ENCODE measurements around the gene PIWIL1. TPM values are rescaled to one million over a fixed set of nuclear protein-coding genes. Genes with fewer than 3 reads are reported as not detected.

Gene PIWIL1
- total RNA-seq, 4 donors from 2014 or later, result not detected

GRCh38 chr12:130364578-130364977 lies 26.9 kb downstream of the PIWIL1 start:
- Histone ChIP-seq H3K9me3 (no peaks in the 10 kb centered on the region), H3K4me3 (no peak overlapping the region), H3K27ac (no peak overlapping the region), H3K4me1 (no peaks in the 10 kb centered on the region), H3K27me3 (peaks cover 37% of the 10 kb centered on the region), H3K36me3 (no peaks in the 10 kb centered on the region)
- ATAC-seq, result no peak
- TF ChIP-seq POLR2A (IDR thresholded peaks at IDR 0.05), result no peak
- TF ChIP-seq EP300 (IDR thresholded peaks at IDR 0.05), result no peak
- TF ChIP-seq POLR2AphosphoS5 (IDR thresholded peaks at IDR 0.05), result no peak
- TF ChIP-seq, protein P1, sequence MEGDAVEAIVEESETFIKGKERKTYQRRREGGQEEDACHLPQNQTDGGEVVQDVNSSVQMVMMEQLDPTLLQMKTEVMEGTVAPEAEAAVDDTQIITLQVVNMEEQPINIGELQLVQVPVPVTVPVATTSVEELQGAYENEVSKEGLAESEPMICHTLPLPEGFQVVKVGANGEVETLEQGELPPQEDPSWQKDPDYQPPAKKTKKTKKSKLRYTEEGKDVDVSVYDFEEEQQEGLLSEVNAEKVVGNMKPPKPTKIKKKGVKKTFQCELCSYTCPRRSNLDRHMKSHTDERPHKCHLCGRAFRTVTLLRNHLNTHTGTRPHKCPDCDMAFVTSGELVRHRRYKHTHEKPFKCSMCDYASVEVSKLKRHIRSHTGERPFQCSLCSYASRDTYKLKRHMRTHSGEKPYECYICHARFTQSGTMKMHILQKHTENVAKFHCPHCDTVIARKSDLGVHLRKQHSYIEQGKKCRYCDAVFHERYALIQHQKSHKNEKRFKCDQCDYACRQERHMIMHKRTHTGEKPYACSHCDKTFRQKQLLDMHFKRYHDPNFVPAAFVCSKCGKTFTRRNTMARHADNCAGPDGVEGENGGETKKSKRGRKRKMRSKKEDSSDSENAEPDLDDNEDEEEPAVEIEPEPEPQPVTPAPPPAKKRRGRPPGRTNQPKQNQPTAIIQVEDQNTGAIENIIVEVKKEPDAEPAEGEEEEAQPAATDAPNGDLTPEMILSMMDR (IDR thresholded peaks at IDR 0.05), result no peak
- 62 to 71% methylated on average over 2 of the region's 2 CpGs for WGBS, 2 donors (ENCODE audit: low coverage in 1 of 2)

- Histone ChIP-seq H3K36me3 (no peaks in the 10 kb centered on the region), H3K4me3 (no peak overlapping the region), H3K9me3 (no peaks in the 10 kb centered on the region), H3K4me1 (no peaks in the 10 kb centered on the region), H3K27me3 (peaks cover 33% of the 10 kb centered on the region), H3K27ac (no peak overlapping the region)
- WGBS, 2 donors (ENCODE audit: low coverage in 1 of 2), result 24 to 44% methylated on average over 7 of the region's 7 CpGs
- no peak for ATAC-seq
- TF ChIP-seq POLR2AphosphoS5 (IDR thresholded peaks at IDR 0.05) (no peak), POLR2A (IDR thresholded peaks at IDR 0.05) (no peak), EP300 (IDR thresholded peaks at IDR 0.05) (no peak)
- TF ChIP-seq, protein P1 (IDR thresholded peaks at IDR 0.05), result no peak
These were observed 28.5 kb downstream of the PIWIL1 start for GRCh38 chr12:130366159-130366558.

DNA sequence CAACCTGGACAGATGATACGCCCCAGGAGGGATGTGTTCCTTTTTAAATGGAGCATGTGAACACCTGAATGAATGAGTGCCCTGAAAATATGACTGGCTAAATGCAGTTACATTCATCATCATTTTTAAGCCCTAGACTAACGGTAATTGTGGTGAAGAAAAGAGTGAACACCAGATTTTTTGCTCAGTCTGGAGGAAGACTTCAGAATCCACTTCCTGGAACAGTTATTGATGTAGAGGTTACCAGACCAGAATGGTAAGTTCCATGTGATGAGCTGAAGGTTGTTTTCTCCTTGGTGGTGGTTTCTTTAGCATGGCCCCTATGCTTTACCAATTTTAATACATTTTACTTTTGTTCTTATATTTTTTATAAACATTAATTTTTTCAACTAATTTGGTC lies 29.3 kb downstream of the PIWIL1 start:
- H3K27me3 ChIP-seq, result peaks cover 38% of the 10 kb centered on the region
- TF ChIP-seq, protein P1 (IDR thresholded peaks at IDR 0.05), result no peak
- TF ChIP-seq POLR2A (IDR thresholded peaks at IDR 0.05) (no peak), POLR2AphosphoS5 (IDR thresholded peaks at IDR 0.05) (no peak), EP300 (IDR thresholded peaks at IDR 0.05) (no peak)
- no peaks in the 10 kb centered on the region for H3K36me3 ChIP-seq
- no peak for ATAC-seq
- H3K4me3 ChIP-seq, result no peak overlapping the region
- H3K4me1 ChIP-seq, result no peaks in the 10 kb centered on the region
- no peak overlapping the region for H3K27ac ChIP-seq
- H3K9me3 ChIP-seq, result no peaks in the 10 kb centered on the region
- WGBS, 2 donors (ENCODE audit: low coverage in 1 of 2), result 54 to 68% methylated on average over 2 of the region's 2 CpGs

DNA sequence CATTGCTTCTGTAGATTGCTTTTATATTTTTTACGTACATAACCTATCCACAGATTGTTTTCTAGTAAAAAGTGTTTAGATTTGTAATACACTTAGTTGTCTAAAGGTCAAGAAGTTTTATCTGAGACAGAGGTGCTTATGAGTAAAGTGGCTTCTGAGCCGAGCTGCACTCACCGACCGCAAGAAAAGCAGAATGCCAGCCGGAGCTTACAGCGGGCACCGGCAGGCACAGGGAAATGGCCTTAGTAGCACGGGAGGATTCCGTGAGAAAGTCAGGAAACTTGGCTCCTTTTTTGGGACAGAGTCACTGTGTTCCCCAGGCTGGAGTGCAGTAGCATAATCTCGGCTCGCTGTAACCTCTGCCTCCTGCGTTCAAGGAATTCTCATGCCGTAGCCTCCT lies 29.8 kb downstream of the PIWIL1 start:
- H3K27me3 ChIP-seq, result peaks cover 41% of the 10 kb centered on the region
- TF ChIP-seq POLR2A (IDR thresholded peaks at IDR 0.05) (no peak), EP300 (IDR thresholded peaks at IDR 0.05) (no peak), POLR2AphosphoS5 (IDR thresholded peaks at IDR 0.05) (no peak)
- TF ChIP-seq, protein P1 (IDR thresholded peaks at IDR 0.05), result no peak
- H3K4me3 ChIP-seq, result no peak overlapping the region
- no peak overlapping the region for H3K27ac ChIP-seq
- WGBS, 2 donors (ENCODE audit: low coverage in 1 of 2), result 74 to 94% methylated on average over 5 to 7 of the region's 13 CpGs
- no peaks in the 10 kb centered on the region for H3K4me1 ChIP-seq
- no peak for ATAC-seq
- no peaks in the 10 kb centered on the region for H3K9me3 ChIP-seq
- no peaks in the 10 kb centered on the region for H3K36me3 ChIP-seq

DNA sequence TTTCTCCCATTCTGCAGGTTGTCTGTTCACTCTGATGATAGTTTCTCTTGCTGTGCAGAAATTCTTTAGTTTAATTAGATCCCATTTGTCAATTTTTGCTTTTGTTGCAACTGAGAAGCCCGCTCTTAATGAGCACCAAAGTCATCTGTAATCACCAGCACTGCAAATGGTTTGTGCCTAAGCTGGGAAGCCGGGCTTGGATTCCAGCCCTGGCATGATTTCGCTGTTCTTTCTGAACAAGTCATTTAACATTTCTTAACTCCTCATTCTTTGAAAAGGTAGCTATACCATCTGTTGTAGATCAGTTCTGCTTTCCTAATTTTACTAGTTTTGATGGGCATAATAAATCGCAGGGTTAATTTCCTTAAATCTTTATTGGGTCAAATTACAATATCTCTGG lies 32.1 kb downstream of the PIWIL1 start:
- TF ChIP-seq POLR2A (IDR thresholded peaks at IDR 0.05), result no peak
- TF ChIP-seq POLR2AphosphoS5 (IDR thresholded peaks at IDR 0.05), result no peak
- H3K9me3 ChIP-seq, result no peaks in the 10 kb centered on the region
- no peak for ATAC-seq
- H3K36me3 ChIP-seq, result no peaks in the 10 kb centered on the region
- no peaks in the 10 kb centered on the region for H3K4me1 ChIP-seq
- WGBS, 2 donors (ENCODE audit: low coverage in 1 of 2), result 60 to 69% methylated on average over 4 of the region's 4 CpGs
- peaks cover 53% of the 10 kb centered on the region for H3K27me3 ChIP-seq
- no peak overlapping the region for H3K4me3 ChIP-seq
- H3K27ac ChIP-seq, result no peak overlapping the region

All from gastroesophageal sphincter (tissue), 4 donors.